ENCODE measurements around the gene FAH. TPM values are rescaled to one million over a fixed set of nuclear protein-coding genes. Genes with fewer than 3 reads are reported as not detected.

FAH gene
- total and polyA plus RNA-seq, 2 donors (not counting 3 experiments of a cell fraction or from before 2014, with no cell fraction given), result 18.2 to 18.7 TPM

DNA sequence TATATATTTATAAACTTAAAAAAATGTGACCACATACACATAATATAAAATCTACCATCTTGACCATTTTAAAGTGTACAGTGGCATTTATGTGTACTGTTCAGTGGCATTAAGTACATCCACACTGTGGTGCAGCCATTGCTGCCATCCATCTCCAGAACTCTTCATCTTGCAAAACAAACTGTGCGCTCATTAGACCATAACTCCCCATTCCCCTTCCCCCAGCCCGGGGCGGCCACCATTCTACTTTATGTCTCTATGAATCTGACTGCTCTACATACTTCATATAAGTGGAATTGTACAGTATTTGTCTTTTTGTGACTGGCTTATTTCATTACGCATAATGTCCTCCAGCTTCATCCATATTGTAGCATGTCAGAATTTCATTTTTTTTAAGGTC, 51.4 kb downstream of the FAH start:
- FAIRE-seq, result no peak
- ChIA-PET CTCF (no interaction called here), POLR2A (no interaction called here)
- intact Hi-C loops (cut with micrococcal nuclease), result no loop called here
- dilution Hi-C loops (cut with MboI; ENCODE audit: extremely low pct_ligation_motif_present, low sequenced_read_pairs), result no loop called here
- Histone ChIP-seq H3K9me3 (replicated peaks; ENCODE audit: control insufficient read depth, insufficient read depth, low read length) (no peaks in the 10 kb centered on the region), H2AFZ (ENCODE audit: low read depth, low read length) (no peak overlapping the region), H3K4me3 (replicated peaks in 1 of 3; ENCODE audit: insufficient read depth in 1 of 3, low read depth in 1 of 3, low read length in 3 of 3) (no peak overlapping the region), H3K9me1 (replicated peaks; ENCODE audit: control insufficient read depth, extremely low read depth, insufficient read depth, low read length) (no peaks in the 10 kb centered on the region), H3K27ac (ENCODE audit: insufficient read depth, low read depth, low read length) (no peak overlapping the region), H3K4me2 (ENCODE audit: insufficient read depth, low read length) (no peak overlapping the region), H3K36me3 (ENCODE audit: control insufficient read depth in 2 of 2, extremely low read depth in 1 of 2, insufficient read depth in 2 of 2, low read length in 2 of 2) (no peaks in the 10 kb centered on the region), H3K79me2 (ENCODE audit: control insufficient read depth, insufficient read depth, low read length) (no peaks in the 10 kb centered on the region), H3K4me1 (ENCODE audit: control insufficient read depth, extremely low read depth, insufficient read depth, low read length) (no peaks in the 10 kb centered on the region), H4K20me1 (replicated peaks; ENCODE audit: control insufficient read depth, extremely low read depth, insufficient read depth, low read length) (no peaks in the 10 kb centered on the region), H3K27me3 (ENCODE audit: control insufficient read depth in 2 of 2, insufficient read depth in 2 of 2, low read length in 2 of 2) (peaks cover 4 to 14% of the 10 kb centered on the region in 2 experiments), H3K9ac (replicated peaks; ENCODE audit: extremely low read depth, insufficient read depth, low read length) (no peak overlapping the region)
- no peak for TF ChIP-seq GATA2 (IDR thresholded peaks at IDR 0.05; ENCODE audit: insufficient read depth, insufficient read length, low read depth, low read length)
- TF ChIP-seq POLR2A (IDR thresholded peaks at IDR 0.05; ENCODE audit: low read depth, low read length), result no peak
- TF ChIP-seq, protein P1, sequence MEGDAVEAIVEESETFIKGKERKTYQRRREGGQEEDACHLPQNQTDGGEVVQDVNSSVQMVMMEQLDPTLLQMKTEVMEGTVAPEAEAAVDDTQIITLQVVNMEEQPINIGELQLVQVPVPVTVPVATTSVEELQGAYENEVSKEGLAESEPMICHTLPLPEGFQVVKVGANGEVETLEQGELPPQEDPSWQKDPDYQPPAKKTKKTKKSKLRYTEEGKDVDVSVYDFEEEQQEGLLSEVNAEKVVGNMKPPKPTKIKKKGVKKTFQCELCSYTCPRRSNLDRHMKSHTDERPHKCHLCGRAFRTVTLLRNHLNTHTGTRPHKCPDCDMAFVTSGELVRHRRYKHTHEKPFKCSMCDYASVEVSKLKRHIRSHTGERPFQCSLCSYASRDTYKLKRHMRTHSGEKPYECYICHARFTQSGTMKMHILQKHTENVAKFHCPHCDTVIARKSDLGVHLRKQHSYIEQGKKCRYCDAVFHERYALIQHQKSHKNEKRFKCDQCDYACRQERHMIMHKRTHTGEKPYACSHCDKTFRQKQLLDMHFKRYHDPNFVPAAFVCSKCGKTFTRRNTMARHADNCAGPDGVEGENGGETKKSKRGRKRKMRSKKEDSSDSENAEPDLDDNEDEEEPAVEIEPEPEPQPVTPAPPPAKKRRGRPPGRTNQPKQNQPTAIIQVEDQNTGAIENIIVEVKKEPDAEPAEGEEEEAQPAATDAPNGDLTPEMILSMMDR (IDR thresholded peaks at IDR 0.05; ENCODE audit: extremely low read depth in 1 of 2, insufficient read depth in 1 of 2, low read depth in 1 of 2, low read length in 2 of 2), result no peak
- TF ChIP-seq EZH2 (IDR thresholded peaks at IDR 0.05; ENCODE audit: borderline replicate concordance, low read depth, low read length, severe bottlenecking), result no peak
- no peak for TF ChIP-seq MYC (IDR thresholded peaks at IDR 0.05; ENCODE audit: low read depth, low read length)
- no peak for TF ChIP-seq FOS (IDR thresholded peaks at IDR 0.05; ENCODE audit: borderline replicate concordance, insufficient read depth, low read length)
- TF ChIP-seq POLR2AphosphoS5 (IDR thresholded peaks at IDR 0.05; ENCODE audit: insufficient read depth, low read depth, low read length), result no peak
- no peak for TF ChIP-seq JUN (IDR thresholded peaks at IDR 0.05; ENCODE audit: borderline replicate concordance, insufficient read depth, insufficient read length, low read depth)
- TF ChIP-seq MAX (IDR thresholded peaks at IDR 0.05; ENCODE audit: insufficient read depth, insufficient read length), result no peak
- no peak for DNase-seq (ENCODE audit: low read depth, low spot score)
- no TSS peak for BruUV-seq (replicated peaks)

All from endothelial cell of umbilical vein (primary cell).